ENCODE measurements around the gene TPP2. TPM values are rescaled to one million over a fixed set of nuclear protein-coding genes. Genes with fewer than 3 reads are reported as not detected.
A peak's percentile ranks its signal among the peaks of the same experiment; 100 is the strongest.

Gene TPP2
- total and polyA plus RNA-seq, 2 donors = 43.4 to 47.4 TPM

- DNase-seq (ENCODE audit: low read depth in 6 of 9, low spot score in 9 of 9) = no peak
- Histone ChIP-seq H3K9me3 (ENCODE audit: control insufficient read depth in 2 of 2, insufficient read depth in 1 of 2, low read length in 1 of 2) (no peaks in the 10 kb centered on the region), H3K27me3 (ENCODE audit: control insufficient read depth in 2 of 2, insufficient read depth in 1 of 2, low read length in 1 of 2) (no peaks in the 10 kb centered on the region), H3K4me3 (ENCODE audit: low read length in 2 of 2) (no peak overlapping the region), H3K4me1 (ENCODE audit: control insufficient read depth in 2 of 2, insufficient read depth in 2 of 2, low read length in 2 of 2) (no peaks in the 10 kb centered on the region), H3K27ac (ENCODE audit: low read depth in 1 of 2, low read length in 1 of 2) (no peak overlapping the region), H3K36me3 (ENCODE audit: control insufficient read depth in 2 of 2, insufficient read depth in 2 of 2, low read length in 1 of 2) (no peaks in the 10 kb centered on the region)
- 92% methylated on average over 4 of the region's 4 CpGs for WGBS
Observed at GRCh38 chr13:102564564-102564963, 32.2 kb upstream of the TPP2 start.

GRCh38 chr13:102566513-102566912, 30.3 kb upstream of the TPP2 start:
- Histone ChIP-seq H3K4me1 (ENCODE audit: control insufficient read depth in 2 of 2, insufficient read depth in 2 of 2, low read length in 2 of 2) (no peaks in the 10 kb centered on the region), H3K36me3 (ENCODE audit: control insufficient read depth in 2 of 2, insufficient read depth in 2 of 2, low read length in 1 of 2) (no peaks in the 10 kb centered on the region), H3K4me3 (ENCODE audit: low read length in 2 of 2) (no peak overlapping the region), H3K27me3 (ENCODE audit: control insufficient read depth in 2 of 2, insufficient read depth in 1 of 2, low read length in 1 of 2) (peaks cover 0 to 2% of the 10 kb centered on the region in 2 donors), H3K27ac (ENCODE audit: low read depth in 1 of 2, low read length in 1 of 2) (no peak overlapping the region), H3K9me3 (ENCODE audit: control insufficient read depth in 2 of 2, insufficient read depth in 1 of 2, low read length in 1 of 2) (no peaks in the 10 kb centered on the region)
- no peak for DNase-seq (ENCODE audit: low read depth in 6 of 9, low spot score in 9 of 9)
- WGBS = 92% methylated on average over 1 of the region's 1 CpG

- 87% methylated on average over 4 of the region's 4 CpGs for WGBS
- no peaks in the 10 kb centered on the region for H3K36me3 ChIP-seq (ENCODE audit: control insufficient read depth in 2 of 2, insufficient read depth in 2 of 2, low read length in 1 of 2)
Observed at GRCh38 chr13:102567857-102568256, 28.9 kb upstream of the TPP2 start.

GRCh38 chr13:102569488-102569887, 27.3 kb upstream of the TPP2 start:
- no peaks in the 10 kb centered on the region for H3K9me3 ChIP-seq (ENCODE audit: control insufficient read depth in 2 of 2, insufficient read depth in 1 of 2, low read length in 1 of 2)
- 81% methylated on average over 1 of the region's 1 CpG for WGBS
- no peaks in the 10 kb centered on the region for H3K36me3 ChIP-seq (ENCODE audit: control insufficient read depth in 2 of 2, insufficient read depth in 2 of 2, low read length in 1 of 2)
- no peak overlapping the region for H3K4me3 ChIP-seq (ENCODE audit: low read length in 2 of 2)
- no peaks in the 10 kb centered on the region for H3K4me1 ChIP-seq (ENCODE audit: control insufficient read depth in 2 of 2, insufficient read depth in 2 of 2, low read length in 2 of 2)
- peaks cover 0 to 2% of the 10 kb centered on the region in 2 donors for H3K27me3 ChIP-seq (ENCODE audit: control insufficient read depth in 2 of 2, insufficient read depth in 1 of 2, low read length in 1 of 2)
- H3K27ac ChIP-seq (ENCODE audit: low read depth in 1 of 2, low read length in 1 of 2) = no peak overlapping the region
- no peak for DNase-seq (ENCODE audit: low read depth in 6 of 9, low spot score in 9 of 9)

More at GRCh38 chr13:102567857-102568256, 28.9 kb upstream of the TPP2 start:
- no peak overlapping the region for H3K27ac ChIP-seq (ENCODE audit: low read depth in 1 of 2, low read length in 1 of 2)
- peaks cover 0 to 2% of the 10 kb centered on the region in 2 donors for H3K27me3 ChIP-seq (ENCODE audit: control insufficient read depth in 2 of 2, insufficient read depth in 1 of 2, low read length in 1 of 2)
- H3K4me1 ChIP-seq (ENCODE audit: control insufficient read depth in 2 of 2, insufficient read depth in 2 of 2, low read length in 2 of 2) = no peaks in the 10 kb centered on the region
- no peak for DNase-seq (ENCODE audit: low read depth in 6 of 9, low spot score in 9 of 9)
- no peak overlapping the region for H3K4me3 ChIP-seq (ENCODE audit: low read length in 2 of 2)
- no peaks in the 10 kb centered on the region for H3K9me3 ChIP-seq (ENCODE audit: control insufficient read depth in 2 of 2, insufficient read depth in 1 of 2, low read length in 1 of 2)

- no peak overlapping the region for H3K4me3 ChIP-seq (ENCODE audit: low read length in 2 of 2)
- H3K4me1 ChIP-seq (ENCODE audit: control insufficient read depth in 2 of 2, insufficient read depth in 2 of 2, low read length in 2 of 2) = no peaks in the 10 kb centered on the region
- WGBS = 82% methylated on average over 4 of the region's 4 CpGs
- H3K27me3 ChIP-seq (ENCODE audit: control insufficient read depth in 2 of 2, insufficient read depth in 1 of 2, low read length in 1 of 2) = peaks cover 0 to 2% of the 10 kb centered on the region in 2 donors
- H3K27ac ChIP-seq (ENCODE audit: low read depth in 1 of 2, low read length in 1 of 2) = no peak overlapping the region
- H3K9me3 ChIP-seq (ENCODE audit: control insufficient read depth in 2 of 2, insufficient read depth in 1 of 2, low read length in 1 of 2) = no peaks in the 10 kb centered on the region
- no peaks in the 10 kb centered on the region for H3K36me3 ChIP-seq (ENCODE audit: control insufficient read depth in 2 of 2, insufficient read depth in 2 of 2, low read length in 1 of 2)
- DNase-seq (ENCODE audit: low read depth in 6 of 9, low spot score in 9 of 9) = no peak
Observed at GRCh38 chr13:102571075-102571474, 25.7 kb upstream of the TPP2 start.

GRCh38 chr13:102572323-102572722, 24.5 kb upstream of the TPP2 start:
- 90% methylated on average over 6 of the region's 6 CpGs for WGBS
- H3K27me3 ChIP-seq (ENCODE audit: control insufficient read depth in 2 of 2, insufficient read depth in 1 of 2, low read length in 1 of 2) = peaks cover 0 to 2% of the 10 kb centered on the region in 2 donors
- H3K36me3 ChIP-seq (ENCODE audit: control insufficient read depth in 2 of 2, insufficient read depth in 2 of 2, low read length in 1 of 2) = no peaks in the 10 kb centered on the region
- H3K9me3 ChIP-seq (ENCODE audit: control insufficient read depth in 2 of 2, insufficient read depth in 1 of 2, low read length in 1 of 2) = no peaks in the 10 kb centered on the region
- no peak overlapping the region for H3K4me3 ChIP-seq (ENCODE audit: low read length in 2 of 2)
- no peak overlapping the region for H3K27ac ChIP-seq (ENCODE audit: low read depth in 1 of 2, low read length in 1 of 2)
- no peaks in the 10 kb centered on the region for H3K4me1 ChIP-seq (ENCODE audit: control insufficient read depth in 2 of 2, insufficient read depth in 2 of 2, low read length in 2 of 2)
- DNase-seq (ENCODE audit: low read depth in 6 of 9, low spot score in 9 of 9) = no peak

GRCh38 chr13:102580552-102581169, 16.1 kb upstream of the TPP2 start:
- H3K9me3 ChIP-seq (ENCODE audit: control insufficient read depth in 2 of 2, insufficient read depth in 1 of 2, low read length in 1 of 2) = no peaks in the 10 kb centered on the region
- DNase-seq (ENCODE audit: low read depth in 6 of 9, low spot score in 9 of 9) = peak in 8 of 9 donors; percentile 26 to 86 (median 67)
- no peak overlapping the region for H3K4me3 ChIP-seq (ENCODE audit: low read length in 2 of 2)
- H3K4me1 ChIP-seq (ENCODE audit: control insufficient read depth in 2 of 2, insufficient read depth in 2 of 2, low read length in 2 of 2) = no peaks in the 10 kb centered on the region
- H3K36me3 ChIP-seq (ENCODE audit: control insufficient read depth in 2 of 2, insufficient read depth in 2 of 2, low read length in 1 of 2) = no peaks in the 10 kb centered on the region
- no peak overlapping the region for H3K27ac ChIP-seq (ENCODE audit: low read depth in 1 of 2, low read length in 1 of 2)
- no peaks in the 10 kb centered on the region for H3K27me3 ChIP-seq (ENCODE audit: control insufficient read depth in 2 of 2, insufficient read depth in 1 of 2, low read length in 1 of 2)
- 5% methylated on average over 5 of the region's 5 CpGs for WGBS

- no peak overlapping the region for H3K4me3 ChIP-seq (ENCODE audit: low read length in 2 of 2)
- peak in 1 of 9 donors; percentile 37 for DNase-seq (ENCODE audit: low read depth in 6 of 9, low spot score in 9 of 9)
- no peaks in the 10 kb centered on the region for H3K4me1 ChIP-seq (ENCODE audit: control insufficient read depth in 2 of 2, insufficient read depth in 2 of 2, low read length in 2 of 2)
- no peaks in the 10 kb centered on the region for H3K27me3 ChIP-seq (ENCODE audit: control insufficient read depth in 2 of 2, insufficient read depth in 1 of 2, low read length in 1 of 2)
- H3K27ac ChIP-seq (ENCODE audit: low read depth in 1 of 2, low read length in 1 of 2) = no peak overlapping the region
- no peaks in the 10 kb centered on the region for H3K9me3 ChIP-seq (ENCODE audit: control insufficient read depth in 2 of 2, insufficient read depth in 1 of 2, low read length in 1 of 2)
- H3K36me3 ChIP-seq (ENCODE audit: control insufficient read depth in 2 of 2, insufficient read depth in 2 of 2, low read length in 1 of 2) = no peaks in the 10 kb centered on the region
Observed at GRCh38 chr13:102582256-102582655, 14.5 kb upstream of the TPP2 start.

- H3K4me3 ChIP-seq (ENCODE audit: low read length in 2 of 2) = no peak overlapping the region
- no peaks in the 10 kb centered on the region for H3K4me1 ChIP-seq (ENCODE audit: control insufficient read depth in 2 of 2, insufficient read depth in 2 of 2, low read length in 2 of 2)
- no peaks in the 10 kb centered on the region for H3K9me3 ChIP-seq (ENCODE audit: control insufficient read depth in 2 of 2, insufficient read depth in 1 of 2, low read length in 1 of 2)
- 35% methylated on average over 3 of the region's 3 CpGs for WGBS
- H3K27me3 ChIP-seq (ENCODE audit: control insufficient read depth in 2 of 2, insufficient read depth in 1 of 2, low read length in 1 of 2) = no peaks in the 10 kb centered on the region
- H3K27ac ChIP-seq (ENCODE audit: low read depth in 1 of 2, low read length in 1 of 2) = no peak overlapping the region
- no peak for DNase-seq (ENCODE audit: low read depth in 6 of 9, low spot score in 9 of 9)
- no peaks in the 10 kb centered on the region for H3K36me3 ChIP-seq (ENCODE audit: control insufficient read depth in 2 of 2, insufficient read depth in 2 of 2, low read length in 1 of 2)
Observed at GRCh38 chr13:102584434-102584833, 12.4 kb upstream of the TPP2 start.

All from thymus (tissue), 11 donors.